SK-N-SH (cell line): Measurements from ENCODE around the gene HHAT. TPM values are rescaled to one million over a fixed set of nuclear protein-coding genes. Genes with fewer than 3 reads are reported as not detected.

Experiments used
- CTCF ChIA-PET: fragments of 300-600, 350-600 bp; formaldehyde crosslinking; extraction: SDS; loops from one replicate; lab custom pipeline; 2021; lab: Yijun Ruan, JAX
- POLR2A ChIA-PET: fragments of 350-600 bp; sonication (Branson Sonifier 250); formaldehyde crosslinking; extraction: SDS; loops from one replicate; lab custom pipeline; 2020; ENCODE audit warnings: antibody characterized with exemption, inconsistent platforms; lab: Yijun Ruan, JAX
- DNase-seq: peaks from one replicate; pipeline ENCODE4 v3.0.0; 2012
- H2AFZ ChIP-seq: fragments of 200-600 bp; sonication (generic); 2 replicates; pipeline ENCODE4 v1.8.1; 2016; ENCODE audit warnings: antibody characterized with exemption, mild to moderate bottlenecking, low read depth
- H3F3A ChIP-seq: fragments of 200-600 bp; sonication (generic); replicated peaks from 2 replicates; pipeline ENCODE3; 2016; ENCODE audit warnings: antibody characterized with exemption, mild to moderate bottlenecking; ENCODE audit not compliant: insufficient read depth
- H3K27ac ChIP-seq, 2 experiments: fragments of 200-500 bp in 1 of 2; fragments of 200-600 bp in 1 of 2; sonication (Bioruptor generic) in 1 of 2; sonication (generic), shearing (Covaris generic) in 1 of 2; 2 replicates each; pipeline versions ENCODE4 v1.5.1 to v1.6.1; 2014 to 2016; ENCODE audit warnings: low read depth in 2 of 2, inconsistent platforms in 1 of 2, low read length in 1 of 2, mild to moderate bottlenecking in 1 of 2, mixed read lengths in 1 of 2
- H3K27me3 ChIP-seq: fragments of 200-600 bp; sonication (generic), shearing (Covaris generic); 2 replicates; pipeline ENCODE4 v1.6.1; 2016; ENCODE audit warnings: mixed run types; ENCODE audit not compliant: insufficient read depth
- H3K36me3 ChIP-seq, 2 experiments: fragments of 200-500 bp in 1 of 2; fragments of 200-600 bp in 1 of 2; sonication (Bioruptor generic) in 1 of 2; sonication (generic) in 1 of 2; replicated peaks in 1 of 2; 2 replicates each; pipeline versions ENCODE3 to v1.5.1; 2014 to 2016; ENCODE audit warnings: low read length in 1 of 2, mild to moderate bottlenecking in 1 of 2; ENCODE audit not compliant: insufficient read depth in 2 of 2, control insufficient read depth in 1 of 2
- H3K4me1 ChIP-seq, 2 experiments: fragments of 200-500 bp in 1 of 2; fragments of 200-600 bp in 1 of 2; sonication (Bioruptor generic) in 1 of 2; sonication (generic), shearing (Covaris generic) in 1 of 2; 2 replicates each; pipeline versions ENCODE4 v1.5.1 to v1.6.1; 2014 to 2016; ENCODE audit warnings: low read depth in 1 of 2, low read length in 1 of 2, mixed run types in 1 of 2; ENCODE audit not compliant: insufficient read depth in 2 of 2, control insufficient read depth in 1 of 2
- H3K4me2 ChIP-seq: fragments of 200-600 bp; sonication (generic), shearing (Covaris generic); 2 replicates; pipeline ENCODE4 v1.6.1; 2017; ENCODE audit warnings: mixed run types
- H3K4me3 ChIP-seq, 2 experiments: fragments of 200-500 bp in 1 of 2; fragments of 200-600 bp in 1 of 2; sonication (Bioruptor generic) in 1 of 2; sonication (generic), shearing (Covaris generic) in 1 of 2; 2 replicates each; pipeline versions ENCODE4 v1.5.1 to v1.8.1; 2014 to 2016; ENCODE audit warnings: low read depth in 2 of 2, inconsistent platforms in 1 of 2, low read length in 1 of 2, mild to moderate bottlenecking in 1 of 2, mixed read lengths in 1 of 2, moderate library complexity in 1 of 2
- H3K79me2 ChIP-seq: fragments of 200-600 bp; sonication (generic); 2 replicates; pipeline ENCODE4 v1.8.1; 2017; ENCODE audit warnings: mild to moderate bottlenecking; ENCODE audit not compliant: insufficient read depth
- H3K9ac ChIP-seq: fragments of 200-600 bp; sonication (generic); 2 replicates; pipeline ENCODE4 v1.6.1; 2017; ENCODE audit warnings: mixed run types
- H3K9me2 ChIP-seq: fragments of 200-600 bp; sonication (generic); 2 replicates; pipeline ENCODE4 v1.6.1; 2017; ENCODE audit warnings: mixed run types
- H3K9me3 ChIP-seq: fragments of 200-600 bp; sonication (generic); 2 replicates; pipeline ENCODE4 v1.6.1; 2017; ENCODE audit warnings: mixed run types, mild to moderate bottlenecking, moderate library complexity
- H4K20me1 ChIP-seq: fragments of 200-600 bp; sonication (generic); 2 replicates; pipeline ENCODE4 v1.6.1; 2017; ENCODE audit warnings: mild to moderate bottlenecking, mixed run types; ENCODE audit not compliant: insufficient read depth
- EZH2phosphoT487 ChIP-seq: fragments of 200-600 bp; sonication (generic); IDR thresholded peaks from 2 replicates; pipeline ENCODE4 v1.6.1; 2017; ENCODE audit warnings: low read depth, mixed run types, mild to moderate bottlenecking, antibody characterized with exemption, moderate library complexity, borderline replicate concordance
- IRF3 ChIP-seq: fragments of 150-350 bp; IDR thresholded peaks from 2 replicates; pipeline ENCODE4 v1.6.1; 2016; ENCODE audit warnings: mild to moderate bottlenecking, low read depth, low read length
- MAX ChIP-seq: IDR thresholded peaks from 2 replicates; pipeline ENCODE4 v1.4.0; 2012; ENCODE audit warnings: low read depth
- MEF2A ChIP-seq: IDR thresholded peaks from 2 replicates; pipeline ENCODE4 v1.4.0; 2012; ENCODE audit warnings: low read depth, borderline replicate concordance
- RXRA ChIP-seq: IDR thresholded peaks from 2 replicates; pipeline ENCODE4 v1.4.0; 2012; ENCODE audit warnings: low read depth, mild to moderate bottlenecking, borderline replicate concordance
- SMC3 ChIP-seq: IDR thresholded peaks from 2 replicates; pipeline ENCODE4 v1.6.1; 2012; ENCODE audit warnings: low read depth, low read length, improper control_type of control experiment
- TCF12 ChIP-seq: IDR thresholded peaks from 2 replicates; pipeline ENCODE4 v1.4.0; 2012
- TEAD4 ChIP-seq: IDR thresholded peaks from 2 replicates; pipeline ENCODE4 v1.4.0; 2012; ENCODE audit warnings: mild to moderate bottlenecking, borderline replicate concordance; ENCODE audit not compliant: insufficient read depth
- USF2 ChIP-seq: fragments of 150-350 bp; IDR thresholded peaks from 2 replicates; pipeline ENCODE4 v1.6.1; 2017; ENCODE audit warnings: antibody characterized with exemption, low read length, low read depth, borderline replicate concordance
- WGBS: methylation state at CpG from one replicate; pipeline ENCODE4 v1.1.6; 2017; ENCODE audit warnings: low lambda C conversion rate; 5-methylcytosine and 5-hydroxymethylcytosine counted together
- polyA plus RNA-seq, 3 experiments: library from polyadenylated mRNA; depleted of rRNA; stranded (reverse); fragments of >200 nt; gene quantifications; 2 replicates each; pipeline ENCODE4 v1.2.3, GENCODE V29; 2012

Gene HHAT
- polyA plus RNA-seq, 1 of the 3 experiments (the other 2 are of a cell fraction), result 8.1 TPM

- CTCF ChIA-PET, result interaction anchor here (1.1 kb wide), 1 partner anchor 79 kb away, joined by 3 read pairs; no protein-coding TSS in a partner anchor
- WGBS, result 72% methylated on average over 5 of the region's 7 CpGs
- no peak overlapping the region for H3K4me2 ChIP-seq
- no peaks in the 10 kb centered on the region for H3K9me2 ChIP-seq
- no peak overlapping the region for H2AFZ ChIP-seq
- H3K27me3 ChIP-seq, result no peaks in the 10 kb centered on the region
- H3K4me1 ChIP-seq, result peaks cover 8% of the 10 kb centered on the region in 2 experiments; a peak in 3 of 4 replicates
- no peak for DNase-seq
- no peak overlapping the region for H3K9ac ChIP-seq
- no peaks in the 10 kb centered on the region for H3F3A ChIP-seq
- no peak overlapping the region for H3K4me3 ChIP-seq
- no peaks in the 10 kb centered on the region for H3K79me2 ChIP-seq
- H3K9me3 ChIP-seq, result no peaks in the 10 kb centered on the region
- H4K20me1 ChIP-seq, result no peaks in the 10 kb centered on the region
- TF ChIP-seq EZH2phosphoT487 (no peak), TCF12 (no peak), MEF2A (no peak), IRF3 (no peak)
- TF ChIP-seq, all 33 proteins: peak for 0
- POLR2A ChIA-PET, result no interaction called here
- Histone ChIP-seq H3K27ac (no peak overlapping the region), H3K36me3 (no peaks in the 10 kb centered on the region)
Measured at GRCh38 chr1:210652329-210652954, 323.7 kb downstream of the HHAT start.

- ChIA-PET POLR2A (no interaction called here), CTCF (no interaction called here)
- no peak for DNase-seq
- no peaks in the 10 kb centered on the region; a peak in 2 of 4 replicates for H3K4me1 ChIP-seq
- no peaks in the 10 kb centered on the region for H3K9me3 ChIP-seq
- no peak overlapping the region for H3K4me2 ChIP-seq
- H3K9me2 ChIP-seq, result no peaks in the 10 kb centered on the region
- no peaks in the 10 kb centered on the region for H3K36me3 ChIP-seq
- H3F3A ChIP-seq, result no peaks in the 10 kb centered on the region
- WGBS, result 50% methylated on average over 6 of the region's 6 CpGs
- H2AFZ ChIP-seq, result no peak overlapping the region
- TF ChIP-seq SMC3, result no peak
- TF ChIP-seq RXRA, result no peak
- TF ChIP-seq USF2, result no peak
- no peak for TF ChIP-seq TEAD4
- TF ChIP-seq MAX, result no peak
- no peak for TF ChIP-seq EZH2phosphoT487
- no peak overlapping the region for H3K27ac ChIP-seq
- H3K9ac ChIP-seq, result no peak overlapping the region
- no peaks in the 10 kb centered on the region for H3K79me2 ChIP-seq
- H3K27me3 ChIP-seq, result no peaks in the 10 kb centered on the region
- no peak overlapping the region for H3K4me3 ChIP-seq
- no peaks in the 10 kb centered on the region for H4K20me1 ChIP-seq
Measured at GRCh38 chr1:210653771-210654170, 325.1 kb downstream of the HHAT start.
